Measurements from ENCODE around the gene SPDYE2B.
"Not testable (repeated sequence)": the region's sequence is repeated elsewhere in the genome, so short reads cannot be mapped to it uniquely, and the experiment has no call there.

Gene SPDYE2B

GRCh38 chr7:102643404-102643803 is 6.7 kb upstream of the SPDYE2B start:
- not testable (repeated sequence) for DNase-seq

GRCh38 chr7:102647813-102648212 is 2.3 kb upstream of the SPDYE2B start:
- not testable (repeated sequence) for DNase-seq

GRCh38 chr7:102664765-102665164 is 14.6 kb downstream of the SPDYE2B start:
- not testable (repeated sequence) for DNase-seq

GRCh38 chr7:102666850-102667249 is 16.7 kb downstream of the SPDYE2B start:
- not testable (repeated sequence) for DNase-seq

GRCh38 chr7:102667523-102667922 is 17.4 kb downstream of the SPDYE2B start:
- not testable (repeated sequence) for DNase-seq

- DNase-seq = not testable (repeated sequence)
These were observed 21.2 kb downstream of the SPDYE2B start, which contains the start of gene POLR2J2 for GRCh38 chr7:102671166-102671955. TSS of gene POLR2J2 (minus strand) at chr7:102671663. CDS start at chr7:102671601, 62 bp downstream.

- not testable (repeated sequence) for DNase-seq
These were observed 21.8 kb downstream of the SPDYE2B start for GRCh38 chr7:102671956-102672307.

GRCh38 chr7:102673447-102674067 is 23.4 kb downstream of the SPDYE2B start:
- not testable (repeated sequence) for DNase-seq

- DNase-seq = not testable (repeated sequence)
These were observed 25.4 kb downstream of the SPDYE2B start for GRCh38 chr7:102675545-102675944.

- not testable (repeated sequence) for DNase-seq
These were observed 30.7 kb downstream of the SPDYE2B start for GRCh38 chr7:102680780-102681179.

GRCh38 chr7:102682560-102682959 is 32.4 kb downstream of the SPDYE2B start:
- DNase-seq = not testable (repeated sequence)

GRCh38 chr7:102688299-102689036 is 38.3 kb downstream of the SPDYE2B start:
- DNase-seq = not testable (repeated sequence)

- DNase-seq = not testable (repeated sequence)
These were observed 39.5 kb downstream of the SPDYE2B start for GRCh38 chr7:102689436-102690282.

GRCh38 chr7:102690602-102691001 is 40.5 kb downstream of the SPDYE2B start:
- DNase-seq = not testable (repeated sequence)

GRCh38 chr7:102694008-102694407 is 43.9 kb downstream of the SPDYE2B start:
- DNase-seq = not testable (repeated sequence)

- DNase-seq = not testable (repeated sequence)
These were observed 45.0 kb downstream of the SPDYE2B start for GRCh38 chr7:102695033-102695552.

GRCh38 chr7:102696009-102696408 is 45.9 kb downstream of the SPDYE2B start:
- DNase-seq = not testable (repeated sequence)

GRCh38 chr7:102697642-102698512 is 47.8 kb downstream of the SPDYE2B start:
- DNase-seq = not testable (repeated sequence)

- DNase-seq = not testable (repeated sequence)
These were observed 49.0 kb downstream of the SPDYE2B start for GRCh38 chr7:102698962-102699750.
